OCI-LY7 (cell line): ENCODE results near the gene DNHD1.

Source experiments
- EZH2phosphoT487 ChIP-seq: fragments of 200-600 bp; sonication (generic); IDR thresholded peaks from 2 replicates; pipeline ENCODE4 v1.6.1; 2018; ENCODE audit warnings: low read depth, borderline replicate concordance, mild to moderate bottlenecking, mixed run types, antibody characterized with exemption, low read length, moderate library complexity, mixed read lengths
- TF ChIP-seq, protein P1 (sequence below): fragments of 200-600 bp; sonication (generic); conservative IDR thresholded peaks from 2 replicates; pipeline ENCODE4 v1.5.1; 2014; ENCODE audit warnings: mild to moderate bottlenecking, antibody characterized with exemption, low read length, moderate library complexity, mixed read lengths

DNA sequence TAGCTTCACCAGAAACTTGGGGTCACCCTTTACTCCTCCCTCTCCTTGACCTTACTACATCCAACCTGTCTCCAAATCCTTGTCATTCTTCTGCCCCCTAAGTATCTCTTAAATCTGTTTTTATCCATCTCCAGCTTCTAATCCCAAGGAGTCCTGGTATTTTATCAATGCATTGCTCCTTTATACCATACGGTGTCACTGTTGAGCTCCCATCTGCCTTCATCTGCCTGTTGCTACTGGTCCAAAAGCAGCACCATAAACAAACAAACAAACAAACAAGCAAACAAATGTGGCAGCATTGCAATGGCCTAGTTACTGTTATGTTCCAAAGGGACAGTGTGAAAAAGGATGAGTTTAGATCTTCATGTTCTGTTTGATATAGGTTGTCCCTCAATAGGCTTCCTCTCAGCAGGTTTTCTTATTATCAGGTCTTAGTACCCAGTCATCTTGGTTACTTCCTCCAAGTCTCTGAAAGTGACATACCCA is 34.2 kb downstream of the DNHD1 start:
- TF ChIP-seq, protein P1, sequence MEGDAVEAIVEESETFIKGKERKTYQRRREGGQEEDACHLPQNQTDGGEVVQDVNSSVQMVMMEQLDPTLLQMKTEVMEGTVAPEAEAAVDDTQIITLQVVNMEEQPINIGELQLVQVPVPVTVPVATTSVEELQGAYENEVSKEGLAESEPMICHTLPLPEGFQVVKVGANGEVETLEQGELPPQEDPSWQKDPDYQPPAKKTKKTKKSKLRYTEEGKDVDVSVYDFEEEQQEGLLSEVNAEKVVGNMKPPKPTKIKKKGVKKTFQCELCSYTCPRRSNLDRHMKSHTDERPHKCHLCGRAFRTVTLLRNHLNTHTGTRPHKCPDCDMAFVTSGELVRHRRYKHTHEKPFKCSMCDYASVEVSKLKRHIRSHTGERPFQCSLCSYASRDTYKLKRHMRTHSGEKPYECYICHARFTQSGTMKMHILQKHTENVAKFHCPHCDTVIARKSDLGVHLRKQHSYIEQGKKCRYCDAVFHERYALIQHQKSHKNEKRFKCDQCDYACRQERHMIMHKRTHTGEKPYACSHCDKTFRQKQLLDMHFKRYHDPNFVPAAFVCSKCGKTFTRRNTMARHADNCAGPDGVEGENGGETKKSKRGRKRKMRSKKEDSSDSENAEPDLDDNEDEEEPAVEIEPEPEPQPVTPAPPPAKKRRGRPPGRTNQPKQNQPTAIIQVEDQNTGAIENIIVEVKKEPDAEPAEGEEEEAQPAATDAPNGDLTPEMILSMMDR = peak; percentile 94
- TF ChIP-seq EZH2phosphoT487 = no peak
